Stimulated activated CD8-positive, alpha-beta memory T cell treated with anti-CD3 and anti-CD28 coated beads, Interleukin-4, amount 100 ng/mL, for 48 hours (primary cell): ENCODE results near the gene PRDM8.

Experiments
- DNase-seq: peaks from one replicate; pipeline ENCODE4 v3.0.0-alpha.2; 2020

The PRDM8 gene

DNA sequence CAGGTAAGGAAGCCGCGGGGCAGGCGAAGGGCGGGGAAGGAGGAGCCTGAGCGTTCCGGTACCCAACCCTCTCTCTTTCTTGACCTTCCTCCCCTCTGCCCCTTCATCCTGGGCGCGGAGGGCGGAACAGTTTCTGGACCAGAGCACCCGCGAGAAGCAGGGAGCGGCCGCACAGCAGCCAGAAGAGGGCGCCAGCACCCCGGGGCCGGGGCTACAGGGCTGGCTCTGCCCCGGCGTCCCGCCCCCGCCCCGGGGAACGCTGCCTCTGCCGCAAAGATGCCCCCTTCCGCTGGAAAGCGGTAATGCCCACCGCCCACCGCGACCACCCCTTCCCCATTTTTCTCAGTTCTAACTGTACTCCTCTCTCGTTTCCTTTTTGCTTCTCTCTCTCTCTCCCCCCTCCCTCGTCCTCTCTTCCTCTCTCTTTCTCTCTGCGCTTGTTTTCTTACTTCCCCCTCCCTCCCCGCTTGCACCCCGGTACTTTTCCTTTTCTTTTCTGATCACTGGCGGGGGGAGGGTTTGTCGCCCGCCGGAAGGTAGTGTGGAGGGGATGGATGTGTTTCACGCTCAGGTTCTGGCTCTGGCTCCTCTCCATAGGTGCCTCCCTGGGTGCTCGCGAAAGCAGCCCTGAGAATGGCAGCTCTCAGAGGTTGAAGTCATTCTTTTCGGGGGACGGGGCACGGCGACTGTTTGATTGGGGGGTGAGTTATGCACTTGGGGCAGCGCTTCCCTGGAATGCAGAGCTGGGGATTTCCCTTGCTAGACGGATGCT lies 13.1 kb upstream of the PRDM8 start:
- DNase-seq = peak; percentile 95

- DNase-seq = no peak
Observed at GRCh38 chr4:80184825-80185756, 12.2 kb upstream of the PRDM8 start.

DNA sequence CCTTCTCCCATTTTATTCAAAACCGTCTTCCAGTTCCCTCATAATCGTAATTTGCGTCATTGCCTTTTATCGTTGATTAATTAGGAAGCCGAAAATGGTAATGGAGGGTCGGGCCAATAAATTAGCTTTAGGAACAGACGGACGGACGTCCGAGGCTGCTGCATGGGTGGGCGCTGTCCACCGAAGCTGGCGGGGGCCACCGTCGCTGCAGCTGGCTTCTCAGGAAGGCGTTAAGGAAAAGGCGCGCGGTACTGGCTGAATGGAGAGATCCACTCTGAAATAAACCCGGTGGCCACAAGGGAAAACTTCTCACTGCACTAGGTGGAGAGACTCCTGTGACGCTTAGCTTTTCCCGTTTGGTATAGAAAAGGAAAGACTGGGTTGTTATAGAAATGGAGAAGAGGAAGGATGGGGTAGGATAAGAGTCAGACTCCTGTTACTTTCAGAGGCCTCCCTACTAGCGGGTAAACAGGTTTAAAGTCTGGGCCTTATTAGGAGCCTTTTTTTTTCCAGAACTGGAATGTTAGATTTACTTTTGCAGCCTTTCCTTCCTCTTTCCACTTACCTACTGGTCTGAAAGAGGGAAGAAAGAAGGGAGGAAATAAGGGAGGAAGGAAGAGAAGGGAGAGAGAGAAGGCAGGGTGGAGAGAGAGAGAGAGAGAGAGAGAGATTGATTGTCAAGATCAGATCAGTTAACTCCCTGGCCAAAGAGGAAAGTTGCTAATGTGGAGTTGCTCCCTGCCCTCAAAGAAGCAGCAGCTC lies 11.3 kb upstream of the PRDM8 start:
- DNase-seq = no peak

- no peak for DNase-seq
Observed at GRCh38 chr4:80186676-80187075, 10.6 kb upstream of the PRDM8 start.

DNA sequence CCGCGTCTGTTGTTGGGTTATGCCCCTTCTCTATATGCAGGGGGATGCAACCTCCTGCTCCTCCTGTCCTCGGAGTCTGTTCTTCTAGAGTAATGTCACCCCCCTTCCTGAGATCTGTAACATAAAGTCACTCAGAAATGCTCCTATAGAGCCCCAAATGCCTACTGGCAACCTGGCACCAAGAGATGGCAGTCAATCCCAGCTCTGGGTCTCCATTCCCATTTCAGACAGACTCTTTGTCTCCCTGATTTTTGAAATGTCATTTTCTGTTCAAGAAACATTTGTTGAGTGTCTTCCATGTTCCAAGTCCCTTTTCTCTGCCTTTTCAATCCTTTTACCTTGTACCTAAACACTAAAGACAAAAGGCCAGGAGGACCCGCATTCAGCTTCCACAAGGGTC lies 9.6 kb upstream of the PRDM8 start:
- DNase-seq = no peak

DNA sequence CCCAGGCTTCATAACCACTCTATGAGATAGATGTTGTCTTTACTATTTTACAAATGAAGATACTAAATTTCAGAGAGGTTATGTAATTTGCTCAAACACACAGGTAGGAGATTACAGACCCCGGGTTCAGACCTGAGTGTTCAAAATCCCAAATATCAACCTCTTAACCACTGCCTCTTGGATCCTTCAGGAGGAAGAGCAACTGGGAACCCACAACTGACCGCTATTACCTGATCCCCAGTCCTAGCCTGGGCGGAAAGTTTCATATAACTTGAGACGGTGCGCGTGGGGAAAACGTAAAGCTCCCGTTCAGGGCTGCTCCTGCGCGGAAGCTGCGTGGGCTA lies 8.9 kb upstream of the PRDM8 start:
- DNase-seq = no peak

DNA sequence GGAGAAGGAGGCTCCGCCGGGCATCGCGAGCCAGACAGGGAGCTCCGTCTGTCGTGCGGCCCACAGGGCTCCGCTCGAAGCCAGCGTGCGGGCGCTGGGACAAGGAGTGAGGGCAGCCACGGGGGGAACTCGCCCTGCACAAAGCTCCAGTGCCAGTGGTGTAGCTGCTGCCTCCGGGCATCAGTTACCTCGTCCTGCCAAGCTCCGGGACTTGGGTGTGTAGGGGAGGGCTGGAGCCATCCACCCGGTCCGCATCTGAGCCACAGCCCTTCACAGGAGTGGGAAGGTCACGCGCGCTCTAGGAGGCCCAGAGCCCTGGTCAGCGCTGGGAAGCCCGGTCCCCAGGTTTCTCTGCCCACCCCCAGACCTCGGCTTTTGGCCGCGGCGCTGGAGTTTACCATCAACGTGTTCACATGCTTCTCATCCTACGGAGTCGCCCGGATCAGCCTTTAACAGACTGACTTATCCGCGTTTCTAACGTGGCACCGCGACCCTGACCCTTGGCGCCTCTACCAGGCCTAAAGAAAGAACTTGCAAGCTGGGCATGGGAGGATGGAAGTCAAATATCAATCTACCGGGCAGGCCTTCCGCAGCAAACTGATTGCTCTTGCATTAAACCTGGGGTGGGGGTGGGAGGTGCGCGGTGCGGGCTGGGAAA lies 8.4 kb upstream of the PRDM8 start:
- no peak for DNase-seq

- no peak for DNase-seq
Observed at GRCh38 chr4:80189581-80189955, 7.7 kb upstream of the PRDM8 start.

- no peak for DNase-seq
Observed at GRCh38 chr4:80189956-80190677, 7.2 kb upstream of the PRDM8 start.

DNA sequence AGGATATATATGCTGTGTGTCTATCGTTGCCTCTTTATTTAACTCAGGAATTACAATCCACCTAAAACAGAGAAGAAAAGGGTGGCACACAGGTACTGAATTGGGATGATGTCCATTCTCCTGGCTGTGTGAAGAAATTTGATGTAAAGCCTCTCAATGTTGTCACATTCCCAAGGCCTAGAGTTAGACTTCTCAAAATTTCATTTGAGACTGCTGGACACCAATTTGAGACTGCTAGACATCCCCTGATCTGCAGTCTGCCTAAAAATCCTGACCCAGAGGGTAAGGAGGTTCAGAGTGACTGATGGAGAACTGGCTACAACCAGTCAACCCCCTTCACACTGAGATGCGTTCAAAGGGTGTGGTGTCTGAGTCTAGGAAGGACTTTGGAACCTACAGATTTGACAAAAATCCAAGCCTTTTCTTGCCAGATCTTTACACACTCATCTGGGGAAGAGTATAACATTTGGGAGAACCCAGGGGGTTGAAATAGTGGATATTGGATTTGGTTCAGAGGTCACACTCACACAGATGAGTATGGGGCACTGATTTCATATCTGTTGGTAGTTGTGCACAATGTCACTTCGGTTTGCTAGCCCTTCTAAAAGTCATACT lies 4.9 kb upstream of the PRDM8 start:
- no peak for DNase-seq

- no peak for DNase-seq
Observed at GRCh38 chr4:80192937-80193336, 4.4 kb upstream of the PRDM8 start.

DNA sequence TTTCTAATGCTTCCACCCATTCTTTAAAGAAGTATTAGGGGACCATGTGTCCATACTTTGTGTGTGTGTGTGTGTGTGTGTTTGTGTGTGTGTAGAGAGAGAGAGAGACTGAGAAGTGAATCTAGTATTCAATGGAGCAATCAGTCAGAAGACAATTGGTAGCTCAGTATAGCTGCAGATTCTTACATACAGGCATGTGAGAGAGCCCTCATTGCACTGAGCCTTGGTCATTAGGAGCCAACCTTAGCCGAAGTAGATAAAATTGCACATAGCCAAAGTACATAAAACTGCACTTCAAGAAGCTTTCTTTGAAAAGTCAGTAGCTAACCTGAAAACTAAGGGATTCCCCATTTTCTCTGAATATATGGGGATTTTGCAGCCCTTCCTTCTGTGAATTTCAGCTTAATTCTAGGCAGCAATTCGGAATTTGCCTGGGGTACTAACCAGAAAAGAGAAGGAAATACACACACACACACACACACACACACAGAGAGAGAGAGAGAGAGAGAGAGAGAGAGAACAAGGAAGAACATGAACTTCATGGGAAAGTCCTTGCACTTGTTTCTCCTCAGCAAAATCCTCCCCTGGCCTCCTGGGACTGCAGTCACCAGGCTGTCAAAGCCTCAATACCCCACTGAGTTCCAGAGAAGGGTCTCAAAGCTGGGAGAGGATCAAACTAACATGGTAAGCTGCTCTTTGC lies 1.7 kb upstream of the PRDM8 start:
- no peak for DNase-seq

DNA sequence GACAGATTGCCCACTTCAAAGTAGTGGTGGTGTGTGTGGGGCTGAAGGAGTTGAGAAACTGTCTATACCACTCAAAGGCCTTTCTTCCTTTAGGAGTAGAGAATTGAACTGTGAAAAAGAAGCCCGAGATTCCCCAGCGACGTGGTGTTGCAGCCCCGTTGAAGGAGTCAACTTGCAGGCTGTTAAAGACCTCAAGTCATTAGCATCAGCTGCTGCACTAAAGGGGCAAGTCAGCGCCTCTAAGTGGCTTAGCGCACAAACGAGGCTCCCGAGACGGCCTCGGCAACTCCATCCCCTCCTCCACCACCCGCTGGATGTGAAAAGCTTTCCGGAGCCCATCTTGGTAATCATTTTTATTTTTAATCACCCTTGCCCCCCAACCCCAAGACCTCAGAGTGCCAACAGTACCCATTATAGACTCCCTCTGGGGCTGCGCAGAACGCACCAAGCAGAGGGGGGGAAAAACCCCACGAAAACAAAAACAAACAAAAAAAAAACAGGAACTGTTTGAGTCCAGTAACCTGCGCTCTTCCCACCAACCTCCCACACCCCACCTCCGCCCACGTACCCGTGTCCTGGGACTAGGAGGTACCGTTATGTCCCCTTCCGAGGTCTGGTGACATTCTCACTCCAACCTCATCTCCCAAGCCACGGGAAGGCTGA lies 913 bp upstream of the PRDM8 start:
- DNase-seq = no peak

- DNase-seq = no peak
Observed at GRCh38 chr4:80197601-80198440, 518 bp downstream of the PRDM8 start.

- no peak for DNase-seq
Observed at GRCh38 chr4:80198441-80198837, 1.1 kb downstream of the PRDM8 start.

DNA sequence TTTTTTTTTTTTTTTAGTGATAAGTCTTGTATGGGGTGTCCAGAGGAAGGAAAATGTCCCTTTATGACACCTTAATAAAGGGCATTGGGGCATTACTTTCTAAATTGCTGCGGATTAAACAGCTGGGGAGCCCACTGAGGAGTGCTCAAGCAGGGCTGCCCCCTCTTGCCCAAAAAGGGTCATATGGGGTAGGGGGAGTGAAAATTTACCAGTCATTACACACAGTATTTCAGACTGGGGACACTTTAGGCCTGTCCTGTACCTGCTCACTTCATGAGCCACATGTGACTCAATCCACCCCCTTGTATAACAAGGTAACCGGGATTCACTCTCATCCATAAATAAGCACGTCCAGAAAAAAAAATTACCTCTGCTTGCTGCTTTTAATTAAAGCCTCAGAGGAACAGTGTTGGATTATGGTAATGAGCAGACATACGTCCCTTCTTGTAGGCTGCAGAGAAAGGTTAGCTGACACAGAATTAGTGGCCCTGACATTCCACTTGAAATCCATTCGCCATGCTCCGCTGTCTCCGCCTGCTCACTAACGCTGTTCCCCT lies 1.8 kb downstream of the PRDM8 start:
- DNase-seq = no peak

- DNase-seq = no peak
Observed at GRCh38 chr4:80199947-80200346, 2.6 kb downstream of the PRDM8 start.

- peak; percentile 71 for DNase-seq
Observed at GRCh38 chr4:80201252-80202151, 4.2 kb downstream of the PRDM8 start.
